GM12864 (cell line): Measurements from ENCODE around the gene AGPAT3.

Experiments used
- DNase-seq: peaks from one replicate; pipeline ENCODE4 v3.0.0-alpha.2; 2011; ENCODE audit warnings: low read depth
- H3K4me3 ChIP-seq: 2 replicates; pipeline ENCODE4 v1.5.1; 2011; ENCODE audit warnings: mild to moderate bottlenecking, low read depth, low read length, control low read depth
- TF ChIP-seq, protein P1 (sequence below): IDR thresholded peaks from 2 replicates; pipeline ENCODE4 v1.5.1; 2011; ENCODE audit warnings: low read depth, mild to moderate bottlenecking, moderate library complexity, low read length, control low read depth, inconsistent platforms; ENCODE audit errors: missing control alignments

Gene AGPAT3

GRCh38 chr21:43880111-43880985, 15.3 kb downstream of the AGPAT3 start:
- no peak overlapping the region for H3K4me3 ChIP-seq
- TF ChIP-seq, protein P1, sequence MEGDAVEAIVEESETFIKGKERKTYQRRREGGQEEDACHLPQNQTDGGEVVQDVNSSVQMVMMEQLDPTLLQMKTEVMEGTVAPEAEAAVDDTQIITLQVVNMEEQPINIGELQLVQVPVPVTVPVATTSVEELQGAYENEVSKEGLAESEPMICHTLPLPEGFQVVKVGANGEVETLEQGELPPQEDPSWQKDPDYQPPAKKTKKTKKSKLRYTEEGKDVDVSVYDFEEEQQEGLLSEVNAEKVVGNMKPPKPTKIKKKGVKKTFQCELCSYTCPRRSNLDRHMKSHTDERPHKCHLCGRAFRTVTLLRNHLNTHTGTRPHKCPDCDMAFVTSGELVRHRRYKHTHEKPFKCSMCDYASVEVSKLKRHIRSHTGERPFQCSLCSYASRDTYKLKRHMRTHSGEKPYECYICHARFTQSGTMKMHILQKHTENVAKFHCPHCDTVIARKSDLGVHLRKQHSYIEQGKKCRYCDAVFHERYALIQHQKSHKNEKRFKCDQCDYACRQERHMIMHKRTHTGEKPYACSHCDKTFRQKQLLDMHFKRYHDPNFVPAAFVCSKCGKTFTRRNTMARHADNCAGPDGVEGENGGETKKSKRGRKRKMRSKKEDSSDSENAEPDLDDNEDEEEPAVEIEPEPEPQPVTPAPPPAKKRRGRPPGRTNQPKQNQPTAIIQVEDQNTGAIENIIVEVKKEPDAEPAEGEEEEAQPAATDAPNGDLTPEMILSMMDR: no peak
- no peak for DNase-seq

- DNase-seq: no peak
- TF ChIP-seq, protein P1: no peak
- no peak overlapping the region for H3K4me3 ChIP-seq
These were observed 16.3 kb downstream of the AGPAT3 start for GRCh38 chr21:43881283-43881682.

GRCh38 chr21:43881935-43882334, 16.9 kb downstream of the AGPAT3 start:
- TF ChIP-seq, protein P1: no peak

GRCh38 chr21:43882952-43883545, 18.0 kb downstream of the AGPAT3 start:
- TF ChIP-seq, protein P1: no peak
- DNase-seq: no peak
- no peak overlapping the region for H3K4me3 ChIP-seq

More at GRCh38 chr21:43881935-43882334, 16.9 kb downstream of the AGPAT3 start:
- H3K4me3 ChIP-seq: no peak overlapping the region
- no peak for DNase-seq

DNA sequence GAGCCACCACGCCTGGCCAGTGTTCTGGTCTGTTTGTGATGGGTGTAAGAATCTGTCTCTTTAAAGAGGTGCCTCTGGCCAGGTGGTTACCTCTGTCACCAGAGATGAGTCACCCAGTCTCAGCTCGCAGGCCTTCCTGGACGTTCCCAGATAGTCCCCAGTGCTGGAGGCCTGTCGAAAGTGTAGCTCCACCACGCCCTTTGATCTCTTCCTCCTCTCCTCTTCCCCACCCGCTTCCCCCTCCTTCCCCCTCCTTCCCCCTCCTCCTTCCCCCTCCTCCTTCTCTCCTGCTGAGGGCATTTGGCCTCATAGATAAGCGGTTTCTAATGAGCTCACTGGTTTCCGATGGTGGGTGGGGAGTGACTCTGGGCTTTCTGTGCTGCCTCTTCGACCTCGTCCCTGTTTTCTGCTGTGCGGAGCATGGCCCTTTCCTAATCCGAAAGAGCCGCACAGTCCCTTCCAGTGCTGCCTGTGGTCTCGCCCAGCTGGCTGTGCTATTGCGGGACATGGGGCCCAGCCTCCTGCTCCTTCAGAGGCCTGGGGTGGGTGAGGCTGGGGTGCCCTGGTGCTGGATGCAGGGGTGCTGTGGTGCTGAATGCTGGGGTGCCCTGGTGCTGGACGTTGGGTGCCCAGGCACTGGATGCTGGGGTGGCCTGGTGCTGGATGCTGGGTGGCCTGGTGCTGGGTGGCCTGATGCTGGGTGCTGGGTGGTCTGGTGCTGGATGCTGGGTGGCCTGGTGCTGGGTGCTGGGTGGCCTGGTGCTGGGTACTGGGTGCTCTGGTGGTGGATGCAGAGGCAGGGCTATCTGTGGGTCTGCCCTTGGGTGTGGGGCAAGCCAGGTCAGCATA, 19.2 kb downstream of the AGPAT3 start:
- H3K4me3 ChIP-seq: no peak overlapping the region
- TF ChIP-seq, protein P1: no peak
- no peak for DNase-seq

GRCh38 chr21:43884861-43885417, 19.9 kb downstream of the AGPAT3 start:
- no peak for DNase-seq
- TF ChIP-seq, protein P1: no peak
- no peak overlapping the region for H3K4me3 ChIP-seq
